KOPT-K1 (cell line): ENCODE data around the gene VSIG10L.

Experiments
- H3K27ac ChIP-seq: fragments of 200-600 bp; sonication (generic); 2 replicates; pipeline ENCODE4 v1.5.1; 2016; ENCODE audit warnings: antibody characterized with exemption, mild to moderate bottlenecking, low read depth, low read length; ENCODE audit not compliant: poor library complexity, severe bottlenecking
- H3K36me3 ChIP-seq: fragments of 200-600 bp; sonication (generic); 2 replicates; pipeline ENCODE4 v1.5.1; 2017; ENCODE audit warnings: antibody characterized with exemption, mild to moderate bottlenecking, low read length, moderate library complexity; ENCODE audit not compliant: insufficient read depth
- H3K9me3 ChIP-seq: fragments of 200-600 bp; sonication (generic); 2 replicates; pipeline ENCODE4 v1.5.1; 2017; ENCODE audit warnings: antibody characterized with exemption, low read length, mild to moderate bottlenecking; ENCODE audit not compliant: insufficient read depth, poor library complexity, severe bottlenecking

Gene VSIG10L

GRCh38 chr19:51293571-51294210 is 48.2 kb downstream of the VSIG10L start:
- Histone ChIP-seq H3K9me3 (no peaks in the 10 kb centered on the region), H3K27ac (no peak overlapping the region), H3K36me3 (no peaks in the 10 kb centered on the region)

- Histone ChIP-seq H3K36me3 (no peaks in the 10 kb centered on the region), H3K9me3 (no peaks in the 10 kb centered on the region), H3K27ac (no peak overlapping the region)
Measured at GRCh38 chr19:51292971-51293370, 49.0 kb downstream of the VSIG10L start.

GRCh38 chr19:51289635-51290034 is 52.3 kb downstream of the VSIG10L start:
- Histone ChIP-seq H3K36me3 (no peaks in the 10 kb centered on the region), H3K9me3 (no peaks in the 10 kb centered on the region), H3K27ac (no peak overlapping the region)

GRCh38 chr19:51285682-51286081 is 56.3 kb downstream of the VSIG10L start:
- H3K27ac ChIP-seq = no peak overlapping the region
- H3K36me3 ChIP-seq = no peaks in the 10 kb centered on the region
- peaks cover 4% of the 10 kb centered on the region for H3K9me3 ChIP-seq

GRCh38 chr19:51282335-51282734 is 59.6 kb downstream of the VSIG10L start:
- Histone ChIP-seq H3K27ac (no peak overlapping the region), H3K9me3 (peaks cover 11% of the 10 kb centered on the region), H3K36me3 (no peaks in the 10 kb centered on the region)
